ENCODE results near the gene TSHR.

Gene TSHR

GRCh38 chr14:81137316-81137715 lies 181.9 kb downstream of the TSHR start:
- DNase-seq (ENCODE audit: low spot score): no peak

- DNase-seq (ENCODE audit: low spot score): no peak
Observed at GRCh38 chr14:81138429-81138828, 183.0 kb downstream of the TSHR start.

GRCh38 chr14:81141426-81141825 lies 186.0 kb downstream of the TSHR start:
- DNase-seq (ENCODE audit: low spot score): no peak

DNA sequence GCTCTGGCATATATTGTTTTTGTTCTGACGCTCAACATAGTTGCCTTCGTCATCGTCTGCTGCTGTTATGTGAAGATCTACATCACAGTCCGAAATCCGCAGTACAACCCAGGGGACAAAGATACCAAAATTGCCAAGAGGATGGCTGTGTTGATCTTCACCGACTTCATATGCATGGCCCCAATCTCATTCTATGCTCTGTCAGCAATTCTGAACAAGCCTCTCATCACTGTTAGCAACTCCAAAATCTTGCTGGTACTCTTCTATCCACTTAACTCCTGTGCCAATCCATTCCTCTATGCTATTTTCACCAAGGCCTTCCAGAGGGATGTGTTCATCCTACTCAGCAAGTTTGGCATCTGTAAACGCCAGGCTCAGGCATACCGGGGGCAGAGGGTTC lies 188.4 kb downstream of the TSHR start:
- no peak for DNase-seq (ENCODE audit: low spot score)

- DNase-seq (ENCODE audit: low spot score): no peak
Observed at GRCh38 chr14:81144824-81145603, 189.6 kb downstream of the TSHR start.

DNA sequence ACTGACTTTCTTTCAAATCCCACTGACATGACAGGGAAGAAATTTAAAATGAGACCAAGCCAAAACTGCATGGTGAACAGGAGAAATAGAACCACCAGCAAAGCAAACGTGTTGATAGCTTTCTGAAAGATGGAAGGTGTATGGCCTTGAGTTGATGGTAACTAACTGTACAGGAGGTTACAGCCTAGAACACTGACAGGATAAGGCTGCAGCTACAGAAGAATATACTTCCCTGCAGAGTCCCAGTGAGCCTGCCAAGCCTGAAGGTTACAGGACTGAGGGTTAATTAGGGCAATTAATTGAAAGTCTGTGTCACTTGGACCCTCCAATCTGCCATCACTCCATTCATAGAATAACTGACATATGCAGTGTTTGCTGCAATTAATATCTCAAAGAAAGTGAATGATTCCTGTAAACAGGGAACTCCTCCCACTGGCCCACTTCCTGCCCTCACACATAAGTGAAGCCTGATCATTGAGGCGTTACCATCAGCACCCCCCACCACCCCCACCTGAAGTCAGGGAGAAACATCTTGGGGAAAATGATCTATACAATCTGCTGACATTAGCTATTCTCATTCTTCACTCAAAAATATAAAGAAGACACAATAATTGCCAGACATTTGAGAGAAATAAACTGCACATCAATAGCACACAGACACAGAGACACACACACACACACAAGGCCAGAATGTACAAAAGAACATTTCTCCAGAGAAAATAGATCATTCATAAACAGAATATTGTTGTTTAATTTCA lies 191.9 kb downstream of the TSHR start:
- DNase-seq (ENCODE audit: low spot score): no peak

DNA sequence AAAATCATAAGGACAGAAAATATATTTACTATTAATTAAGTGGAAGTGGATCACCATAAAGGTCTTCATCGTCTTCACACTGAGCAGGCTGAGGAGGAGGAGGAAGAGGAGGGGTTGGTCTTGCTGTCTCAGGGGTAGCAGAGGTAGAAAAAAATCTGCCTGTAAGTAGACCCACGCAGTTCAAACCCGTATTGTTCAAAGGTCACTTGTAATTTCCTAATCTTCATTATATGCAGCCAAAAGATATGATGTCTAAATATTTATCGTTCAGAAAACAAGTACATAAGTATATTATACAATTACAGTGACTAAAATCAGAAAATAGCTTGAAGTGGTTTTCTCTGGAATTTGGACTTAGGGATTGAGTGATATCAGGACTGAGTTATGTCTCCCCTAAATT lies 193.2 kb downstream of the TSHR start:
- no peak for DNase-seq (ENCODE audit: low spot score)

- no peak for DNase-seq (ENCODE audit: low spot score)
Observed at GRCh38 chr14:81153187-81153586, 197.8 kb downstream of the TSHR start.

DNA sequence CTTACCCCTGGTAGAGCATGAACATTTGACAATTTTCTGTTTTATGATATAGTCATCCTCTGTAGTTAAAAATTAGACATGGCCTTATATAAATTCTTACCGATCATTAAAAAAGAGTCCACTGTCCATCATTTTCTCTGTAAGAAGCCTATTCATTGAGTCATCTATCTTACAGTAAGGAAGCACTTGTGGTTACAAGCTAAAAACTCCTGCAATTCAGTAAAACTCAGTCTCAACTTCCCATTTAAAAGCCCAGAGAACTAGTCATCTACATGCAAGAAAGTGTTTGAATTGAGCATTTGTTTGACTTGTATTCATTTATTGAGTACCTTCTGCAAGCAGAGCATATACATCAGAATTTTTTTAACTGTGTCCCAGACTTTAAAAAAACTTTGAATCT lies 202.0 kb downstream of the TSHR start:
- DNase-seq (ENCODE audit: low spot score): no peak

GRCh38 chr14:81161088-81161487 lies 205.7 kb downstream of the TSHR start:
- DNase-seq (ENCODE audit: low spot score): no peak

DNA sequence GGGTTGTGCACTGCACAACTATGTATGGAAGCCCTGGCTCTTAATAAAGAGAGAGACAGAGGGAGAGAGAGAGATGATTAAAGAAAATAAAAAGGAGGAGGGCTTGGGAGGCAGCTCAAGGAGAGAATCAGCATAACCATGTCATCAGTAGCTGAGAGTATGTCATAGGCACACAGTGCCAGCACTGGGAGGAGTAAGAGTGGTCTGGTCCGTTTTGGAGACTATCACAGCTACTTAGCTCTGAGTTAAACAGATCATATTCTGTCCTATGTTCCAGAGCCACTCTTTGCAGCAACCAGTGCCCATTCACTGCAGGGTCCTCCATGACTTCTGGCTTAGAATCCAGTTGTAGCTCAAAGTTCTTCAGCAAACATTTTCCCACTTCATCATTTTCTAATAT lies 206.3 kb downstream of the TSHR start:
- DNase-seq (ENCODE audit: low spot score): no peak

DNA sequence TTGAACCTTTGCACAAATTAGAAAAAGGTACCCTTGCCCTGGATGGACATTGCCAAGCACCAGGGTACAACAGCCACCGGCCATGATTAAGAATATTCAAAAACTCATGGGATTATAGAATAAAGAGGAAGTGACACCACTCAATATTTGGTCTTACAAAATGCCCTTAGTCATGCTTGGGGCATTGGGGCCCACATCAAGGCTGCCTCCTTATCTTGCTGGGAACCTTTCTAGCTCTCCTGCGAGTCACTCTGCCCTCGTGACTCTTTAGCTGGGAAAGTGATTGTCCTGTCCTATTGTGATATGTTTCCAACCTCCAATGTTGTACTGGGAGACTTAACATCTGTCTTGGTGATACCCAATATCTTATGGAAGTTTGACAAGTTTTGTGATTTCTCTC lies 207.5 kb downstream of the TSHR start:
- DNase-seq (ENCODE audit: low spot score): no peak

DNA sequence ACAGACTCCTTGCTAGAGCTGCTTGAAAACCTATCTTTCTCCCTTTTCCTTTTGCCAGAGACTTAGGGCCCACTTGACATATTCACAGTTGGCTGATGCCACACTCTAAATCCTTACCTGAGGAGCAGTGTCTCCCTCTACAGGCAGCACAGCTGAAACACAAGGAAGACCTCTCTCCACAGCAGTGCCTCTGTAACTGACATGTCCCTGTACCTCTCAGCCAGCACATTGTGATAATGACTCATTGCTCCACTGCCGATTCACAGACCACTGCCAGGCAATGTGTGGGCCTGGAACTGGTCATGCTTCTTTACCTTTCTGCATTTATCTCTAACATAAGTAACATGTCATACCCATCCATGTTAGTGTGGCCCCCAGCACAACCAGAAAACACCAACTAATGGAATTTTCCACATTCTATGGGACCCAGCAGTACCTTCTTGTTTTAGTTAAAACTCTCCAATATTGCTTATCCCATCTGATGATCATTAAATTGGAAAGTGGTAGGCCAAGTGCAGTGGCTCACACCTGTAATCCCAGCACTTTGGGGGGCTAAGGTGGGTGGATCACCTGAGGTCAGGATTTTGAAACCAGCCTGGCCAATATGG lies 208.8 kb downstream of the TSHR start:
- peak; percentile 60 for DNase-seq (ENCODE audit: low spot score)

DNA sequence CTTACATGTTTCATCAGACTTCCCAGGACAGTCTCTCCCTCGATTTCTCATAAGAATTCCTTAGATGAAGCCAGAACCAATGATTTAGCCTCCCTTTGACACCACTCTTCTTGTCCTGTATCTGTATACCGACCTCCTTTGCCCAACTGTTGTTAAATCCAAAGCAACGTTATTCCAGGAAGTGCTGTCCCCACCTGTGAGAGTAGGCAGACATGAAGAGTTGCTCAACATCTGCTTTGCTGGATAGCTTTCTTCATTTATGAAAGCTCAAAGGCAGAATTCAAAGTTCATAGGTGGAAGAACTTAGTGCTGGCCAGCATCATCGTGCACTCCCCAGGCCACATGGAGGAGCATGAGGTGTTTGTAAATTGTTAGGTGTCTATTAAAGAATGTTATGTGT lies 209.8 kb downstream of the TSHR start:
- DNase-seq (ENCODE audit: low spot score): peak; percentile 5

GRCh38 chr14:81166121-81166520 lies 210.7 kb downstream of the TSHR start:
- no peak for DNase-seq (ENCODE audit: low spot score)

DNA sequence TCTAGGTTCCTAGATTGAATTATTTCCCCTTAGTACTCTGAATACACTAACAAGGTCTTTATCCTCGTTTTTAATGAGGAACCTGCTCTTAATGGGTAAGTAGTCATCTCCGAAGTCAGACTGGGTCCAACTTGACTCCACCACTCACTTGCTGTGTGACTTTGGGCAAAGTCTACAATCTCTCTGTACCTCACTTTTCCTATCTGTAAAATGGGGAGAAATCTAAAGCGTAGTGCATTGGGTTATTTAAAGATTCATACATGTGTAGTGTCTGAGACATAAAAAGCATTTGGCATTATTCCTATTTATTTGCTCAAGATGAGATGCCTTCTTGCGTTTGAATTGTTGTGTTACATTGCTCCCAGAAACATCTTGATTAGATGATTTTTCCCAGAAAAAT lies 213.8 kb downstream of the TSHR start:
- no peak for DNase-seq (ENCODE audit: low spot score)

DNA sequence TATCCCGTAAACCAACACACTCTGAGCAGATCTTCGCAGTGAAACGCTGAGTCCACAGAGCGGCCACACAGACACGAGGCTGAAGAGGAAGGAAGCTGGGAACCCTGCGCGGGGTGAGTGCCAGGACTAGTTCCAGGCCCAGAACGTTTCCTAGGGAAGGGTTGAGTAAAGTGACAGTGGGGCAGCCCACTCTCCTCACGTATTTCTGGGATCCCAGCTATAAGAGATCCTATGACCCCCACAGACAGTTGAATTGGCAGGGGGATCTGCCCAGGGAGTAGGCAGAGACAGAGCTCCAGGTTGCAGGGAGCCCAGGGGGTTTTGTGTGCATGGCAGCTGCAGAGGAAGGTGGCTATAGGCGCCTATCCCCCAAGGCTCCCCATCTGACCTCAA lies 214.3 kb downstream of the TSHR start:
- peak; percentile 10 for DNase-seq (ENCODE audit: low spot score)

- DNase-seq (ENCODE audit: low spot score): peak; percentile 81
Observed at GRCh38 chr14:81170104-81170828, 214.8 kb downstream of the TSHR start.

- DNase-seq (ENCODE audit: low spot score): no peak
Observed at GRCh38 chr14:81170829-81171195, 215.4 kb downstream of the TSHR start.

DNA sequence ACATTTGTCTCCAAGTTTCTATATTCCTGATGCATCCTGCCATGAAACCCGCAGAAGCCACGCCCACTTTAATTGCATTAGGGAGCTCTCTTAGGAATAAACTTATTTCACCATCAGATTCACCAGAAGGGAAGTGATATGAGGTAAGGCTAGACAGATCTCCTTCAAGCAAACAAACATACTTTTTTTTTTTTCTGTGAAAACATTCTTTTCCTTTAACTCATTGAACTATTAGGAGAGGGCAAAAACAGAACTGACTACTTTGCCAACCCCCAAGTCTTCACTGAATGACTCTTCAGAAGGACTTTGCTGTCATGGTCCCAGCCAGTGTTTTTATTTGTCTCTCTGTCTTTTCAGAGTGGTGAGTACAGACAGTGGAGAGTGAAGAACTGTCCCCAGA lies 216.9 kb downstream of the TSHR start:
- no peak for DNase-seq (ENCODE audit: low spot score)

DNA sequence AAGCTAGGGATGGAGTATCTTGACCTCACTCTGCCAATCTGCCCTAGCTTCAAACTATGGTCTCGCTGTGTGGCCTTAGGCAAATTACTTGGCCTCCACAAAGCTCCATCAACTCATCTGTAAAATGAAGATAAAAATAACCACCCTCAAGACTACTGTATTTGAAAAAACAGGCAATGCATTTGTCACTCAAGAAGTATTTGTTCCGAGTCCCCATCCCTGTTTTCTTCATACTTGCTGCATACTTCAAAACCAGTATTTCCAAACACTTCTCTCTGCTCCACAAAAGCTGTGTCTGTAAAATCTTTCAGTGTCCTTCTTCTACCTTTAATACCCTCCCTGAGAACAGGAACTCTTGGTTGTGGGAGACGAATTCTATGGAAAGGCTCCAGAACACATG lies 217.5 kb downstream of the TSHR start:
- no peak for DNase-seq (ENCODE audit: low spot score)

GRCh38 chr14:81176241-81176640 lies 220.8 kb downstream of the TSHR start:
- DNase-seq (ENCODE audit: low spot score): no peak

- DNase-seq (ENCODE audit: low spot score): no peak
Observed at GRCh38 chr14:81177225-81177624, 221.8 kb downstream of the TSHR start.
